Right lobe of liver (tissue), 4 donors: Measurements from ENCODE around the gene SHANK2.

Source experiments
- CTCF ChIP-seq, 4 donors: fragments of 200-600 bp in 3 of 4; fragments of 450-650 bp in 1 of 4; IDR thresholded peaks; one replicate each; pipeline versions ENCODE4 v1.5.1 to v1.8.0; 2016 to 2022; ENCODE audit warnings: antibody characterized with exemption in 4 of 4, mild to moderate bottlenecking in 2 of 4
- POLR2A ChIP-seq: fragments of 450-650 bp; IDR thresholded peaks from one replicate; pipeline ENCODE4 v1.6.1; 2017; ENCODE audit warnings: antibody characterized with exemption, mild to moderate bottlenecking
- donor health status: DM: no; HTN: no; CAD: no.
- donor health status: DM: no; HTN: no; CAD: no.
- donor health status: DM: no; HTN: yes; CAD: no.

GRCh38 chr11:71272161-71272560 is 19.8 kb upstream of the SHANK2 start:
- no peak for TF ChIP-seq CTCF (IDR thresholded peaks at IDR 0.05)
- no peak for TF ChIP-seq POLR2A
